Stimulated activated CD4-positive, alpha-beta T cell treated with anti-CD3 and anti-CD28 coated beads, Interleukin-12 subunit alpha, Interleukin-12 subunit beta, amount 100 ng/mL, for 48 hours (primary cell): Measurements from ENCODE around the gene NOLC1.

ENCODE experiments used
- DNase-seq, 3 donors: peaks; one replicate each; pipeline ENCODE4 v3.0.0-alpha.2; 2020; ENCODE audit warnings: low read depth in 2 of 3, low spot score in 1 of 3

NOLC1 gene

DNA sequence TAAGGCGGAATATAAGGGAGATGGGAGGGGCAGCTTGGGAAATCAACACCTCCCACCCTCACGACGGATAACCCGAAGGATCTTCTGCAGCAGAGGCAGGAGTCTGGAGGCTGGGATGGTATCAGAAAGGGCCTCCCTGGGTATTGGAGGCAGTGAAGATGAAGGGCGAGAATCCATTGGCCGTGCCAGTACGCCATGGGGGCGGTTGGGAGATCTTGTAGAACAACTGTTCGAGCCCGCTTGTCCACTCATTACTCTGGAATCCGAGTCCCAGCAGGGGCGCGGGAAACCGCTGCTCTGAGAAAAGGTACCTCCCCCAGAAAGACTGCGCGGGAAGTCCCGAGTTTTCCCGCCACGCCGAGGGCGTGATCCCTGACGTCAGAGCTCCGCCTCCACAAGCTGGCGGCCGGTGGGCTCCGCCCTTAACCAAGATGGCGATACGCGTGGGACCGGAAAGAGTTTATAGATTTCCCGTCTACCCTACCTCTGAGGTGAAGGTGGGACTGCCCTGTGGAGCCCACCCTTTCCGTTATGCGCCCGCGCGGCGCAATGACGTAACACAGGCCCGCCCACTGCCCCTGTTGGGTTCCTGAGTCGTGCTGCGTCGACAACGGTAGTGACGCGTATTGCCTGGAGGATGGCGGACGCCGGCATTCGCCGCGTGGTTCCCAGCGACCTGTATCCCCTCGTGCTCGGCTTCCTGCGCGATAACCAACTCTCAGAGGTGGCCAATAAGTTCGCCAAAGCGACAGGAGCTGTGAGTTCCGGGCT, at the start of gene NOLC1:
Gene NOLC1 (plus strand): TSS at position 616 of the 771 bp plus-strand sequence. CDS start 22 bp downstream, at position 638.
- peak; percentile 99 to 100 (median 100) for DNase-seq

DNA sequence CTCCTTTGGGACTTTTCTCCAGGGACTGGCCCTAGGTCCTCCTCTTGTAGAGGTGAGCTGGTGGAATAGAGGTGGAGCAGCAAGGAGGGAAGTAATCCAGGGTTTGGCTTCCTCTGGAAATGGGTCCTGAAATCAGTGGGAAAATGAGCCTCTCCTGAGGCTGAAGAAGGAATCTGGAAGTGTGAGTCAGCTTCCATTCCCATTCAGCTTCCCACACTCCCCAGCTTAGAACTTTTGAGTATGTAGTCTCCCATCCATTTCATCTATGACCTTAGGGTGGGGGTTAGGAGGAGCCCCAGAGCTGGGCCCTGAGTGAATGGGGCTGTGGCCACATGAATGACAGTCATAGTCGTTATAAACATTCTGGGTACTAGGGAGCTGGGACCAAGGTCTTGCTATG, 49.8 kb upstream of the NOLC1 start:
- DNase-seq, result no peak

DNA sequence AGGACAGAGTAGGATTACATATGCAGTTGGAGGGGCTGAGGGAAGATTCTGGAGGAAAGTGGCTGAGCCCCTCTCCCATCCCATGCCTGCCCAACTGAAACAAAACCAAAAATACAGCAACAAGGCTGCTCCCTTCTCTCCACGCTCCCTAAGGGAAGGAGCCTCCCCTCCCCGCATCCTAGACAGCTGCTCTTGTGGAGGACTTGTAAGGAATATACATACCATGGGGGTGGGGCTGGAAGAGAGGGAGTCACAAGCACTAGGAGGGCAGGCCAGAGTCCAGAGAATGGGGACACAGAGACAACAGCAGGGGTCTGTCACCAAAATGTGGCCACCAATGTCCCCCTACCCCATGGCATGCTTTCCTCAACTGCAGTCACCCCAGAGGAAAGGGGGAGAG, 45.2 kb upstream of the NOLC1 start:
- DNase-seq, result no peak

DNA sequence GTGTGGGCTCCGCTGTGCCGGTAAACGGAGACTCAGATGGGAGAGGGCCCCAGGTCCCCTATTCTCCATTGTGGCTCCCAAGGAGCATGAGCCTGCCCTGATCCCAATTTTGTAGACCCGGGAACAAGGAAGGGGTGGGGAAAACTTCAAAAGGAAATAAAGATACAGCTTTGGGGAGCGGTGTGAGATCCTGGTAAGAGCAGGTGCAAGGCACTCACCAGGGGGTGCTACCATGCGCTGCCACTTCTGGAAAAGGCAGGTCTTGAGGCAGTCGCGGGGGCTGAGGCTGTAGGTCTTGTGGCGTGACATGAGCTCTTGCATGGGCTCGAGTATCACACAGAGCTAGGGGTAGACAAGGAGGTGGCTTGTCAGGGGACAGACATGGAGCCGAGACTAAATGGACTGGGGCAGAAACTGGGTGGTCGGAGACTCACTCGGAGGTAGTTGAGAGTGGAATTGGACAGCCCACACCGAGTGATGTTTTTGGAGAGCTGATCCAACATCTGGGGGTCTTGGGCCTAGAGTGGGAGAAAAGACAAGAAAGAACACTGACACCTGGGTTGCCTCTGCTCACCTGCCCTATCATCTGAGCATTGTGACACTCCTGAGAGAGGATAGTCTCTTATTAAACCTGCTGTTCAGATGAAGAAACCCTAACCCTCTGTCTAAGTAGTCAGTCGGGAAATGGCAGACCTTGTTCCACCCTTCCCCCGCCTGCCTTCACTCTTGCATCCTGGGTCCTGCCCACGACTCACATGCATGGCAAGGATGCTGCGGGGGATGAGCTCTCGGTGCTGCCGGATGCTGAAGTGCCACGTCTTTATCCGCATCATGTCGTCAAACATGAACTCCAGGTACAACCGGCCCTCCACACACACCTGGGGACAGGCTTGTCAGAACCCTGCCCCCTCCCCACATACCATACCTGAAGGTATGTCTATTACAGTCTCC, 42.7 kb upstream of the NOLC1 start:
- DNase-seq, result no peak

DNA sequence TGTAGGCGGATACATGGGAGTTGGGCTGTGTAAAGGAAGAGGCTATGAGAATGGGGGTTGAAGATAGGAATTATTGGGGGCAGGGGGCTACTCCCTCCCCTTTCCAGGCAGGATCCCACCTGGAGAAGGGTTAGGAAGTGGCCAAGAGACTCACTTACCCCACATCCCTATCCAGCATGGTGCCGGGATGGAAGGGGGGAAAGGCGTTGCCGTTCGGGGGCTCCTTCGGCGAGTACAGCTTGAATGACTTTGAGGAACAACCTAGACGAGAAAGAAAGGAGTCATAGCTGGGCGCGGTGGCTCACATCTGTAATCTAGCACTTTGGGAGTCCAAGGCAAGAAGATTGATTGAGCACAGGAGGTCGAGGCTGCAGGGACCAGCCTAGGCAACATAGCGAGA, 40.9 kb upstream of the NOLC1 start:
- DNase-seq, result no peak

DNA sequence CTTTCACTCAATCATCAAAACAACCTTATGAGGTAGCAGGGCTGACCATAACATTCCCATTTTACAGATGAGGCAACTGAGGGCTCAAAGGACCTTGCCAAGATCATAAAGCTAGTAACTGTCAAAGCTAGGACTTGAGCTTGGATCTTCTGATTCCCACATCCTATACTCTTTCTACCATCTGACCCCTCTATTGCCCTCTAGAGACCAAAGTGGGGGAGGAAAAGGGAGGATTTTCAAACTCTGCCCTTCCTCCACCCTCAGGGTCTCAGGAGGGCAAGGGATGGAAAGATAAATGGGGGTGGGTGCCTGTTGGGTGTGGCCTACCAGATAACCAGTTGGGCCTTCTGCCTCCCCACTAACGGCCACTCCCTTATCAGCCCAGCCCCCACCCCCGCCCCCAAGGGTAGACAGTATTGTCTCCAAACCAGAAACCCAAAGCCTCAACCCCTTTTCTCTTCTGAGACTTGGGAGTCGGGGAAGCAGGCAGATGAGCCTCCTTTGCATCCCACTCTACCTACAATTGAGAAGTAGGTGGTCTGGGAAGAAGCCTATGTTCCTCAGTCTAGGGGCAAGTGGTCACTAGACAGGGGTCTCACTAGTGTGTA, 39.9 kb upstream of the NOLC1 start:
- no peak for DNase-seq

DNA sequence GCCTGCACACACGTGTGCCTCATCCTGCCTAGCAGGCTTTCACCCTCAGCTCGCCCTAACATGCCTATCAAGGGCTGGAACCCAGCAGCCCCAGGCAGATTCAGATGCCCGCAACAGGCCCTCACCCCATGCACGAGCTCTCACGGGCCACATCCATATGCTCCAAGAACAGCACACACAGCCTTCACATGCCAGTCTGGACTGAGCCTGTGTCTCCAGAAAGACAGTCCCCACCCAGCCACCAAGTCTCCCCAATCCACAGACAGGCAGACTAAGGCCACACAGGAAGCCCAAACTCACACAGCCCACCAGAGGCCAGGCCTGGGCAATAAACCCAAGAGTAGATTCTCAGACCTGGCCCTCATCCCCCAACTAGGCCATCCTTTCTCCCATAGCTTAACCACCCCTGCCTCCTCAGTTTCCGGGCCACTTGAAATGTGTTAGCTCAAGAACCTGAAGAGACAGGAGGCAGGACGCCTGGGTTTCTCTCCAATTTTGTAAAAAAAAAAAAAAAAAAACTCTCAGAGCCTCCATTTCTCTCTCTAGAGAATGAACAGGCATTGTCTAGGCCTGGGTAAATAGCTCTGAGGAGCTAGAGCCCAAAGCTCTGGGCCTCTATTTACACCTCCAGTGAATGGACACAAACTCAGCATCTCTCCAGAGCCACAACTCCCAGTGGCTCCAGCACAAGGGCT, 38.8 kb upstream of the NOLC1 start:
- DNase-seq, result no peak

DNA sequence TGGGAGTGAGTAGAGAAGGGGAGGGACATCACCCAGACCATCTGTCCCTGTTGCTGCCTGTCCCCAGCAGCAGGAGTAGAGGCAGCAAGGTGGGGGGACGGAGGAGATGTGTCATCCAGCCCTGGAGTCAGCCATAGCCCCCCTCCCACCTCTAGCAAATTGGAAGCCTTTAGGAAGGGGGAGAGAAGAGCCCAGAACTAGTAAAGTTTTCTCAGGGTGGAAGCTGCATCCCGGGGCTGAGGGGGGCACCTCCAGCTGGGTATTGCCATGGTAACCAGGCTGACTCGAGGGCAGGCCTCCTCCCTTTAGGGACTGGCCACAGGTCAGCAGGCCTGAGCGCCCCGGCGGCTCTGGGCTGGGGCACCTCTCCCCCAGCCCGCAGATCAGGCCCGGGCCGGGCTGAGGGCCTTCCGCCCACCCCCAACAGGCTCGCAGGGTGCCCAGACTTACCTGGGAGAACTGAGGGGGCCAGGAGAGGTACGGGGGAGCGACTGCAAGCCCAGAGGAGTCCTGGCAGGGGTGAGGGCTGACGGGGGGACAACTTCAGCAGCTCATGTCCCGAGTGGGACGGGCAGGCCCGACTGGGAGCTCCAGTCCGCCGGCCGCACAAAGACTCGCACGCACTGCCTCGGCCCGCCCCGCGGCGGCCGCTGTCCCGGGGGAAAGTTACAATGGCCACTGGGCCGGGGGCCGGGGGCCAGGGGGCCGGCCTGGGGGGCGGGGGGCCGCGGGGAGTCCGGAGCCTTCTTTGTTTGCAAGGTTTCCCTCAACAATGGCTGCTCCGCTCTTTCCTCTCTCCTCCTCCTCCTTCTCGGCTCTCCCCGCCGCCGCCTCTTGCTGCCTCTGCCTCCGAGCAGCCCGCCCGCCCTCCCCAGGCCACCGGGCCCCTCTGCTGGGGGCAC, 38.0 kb upstream of the NOLC1 start:
- no peak for DNase-seq

DNA sequence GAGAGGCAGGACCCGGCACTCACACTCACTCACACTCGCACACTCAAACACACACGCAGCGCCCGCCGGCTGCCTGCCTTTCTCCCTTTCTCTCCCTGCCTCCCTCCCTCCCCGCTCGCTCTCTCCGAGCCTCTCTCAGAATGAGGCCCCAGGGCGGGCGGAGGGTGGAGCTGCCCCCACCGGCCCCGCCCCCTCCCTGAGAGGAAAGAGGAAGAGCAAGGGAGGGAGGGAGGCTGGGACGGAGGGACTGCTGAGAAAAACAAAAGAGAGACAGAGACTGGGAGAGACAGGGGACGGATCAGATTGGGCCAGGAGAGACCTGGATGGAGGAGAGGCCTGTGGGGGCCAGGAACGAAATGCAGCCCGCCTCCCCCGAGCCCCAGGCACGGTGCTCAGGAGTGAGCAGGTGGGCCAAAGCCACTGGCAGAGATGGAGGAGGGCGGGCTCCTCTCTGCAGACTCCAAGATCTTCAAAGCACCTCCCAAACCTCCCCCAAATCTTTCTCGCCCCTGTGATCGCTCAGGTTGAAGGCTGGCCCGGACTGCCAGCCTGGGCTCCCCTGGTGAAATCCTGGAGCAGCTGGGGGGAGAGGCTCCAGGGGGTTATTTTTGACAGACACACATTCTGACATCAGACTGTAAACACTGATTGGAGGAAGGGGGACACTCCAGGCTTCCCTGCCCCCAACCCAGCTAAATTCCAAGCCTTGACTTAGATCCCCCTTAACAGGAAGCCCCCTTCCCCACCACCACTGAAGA, 37.1 kb upstream of the NOLC1 start:
- DNase-seq, result peak; percentile 64 to 88 (median 83)

DNA sequence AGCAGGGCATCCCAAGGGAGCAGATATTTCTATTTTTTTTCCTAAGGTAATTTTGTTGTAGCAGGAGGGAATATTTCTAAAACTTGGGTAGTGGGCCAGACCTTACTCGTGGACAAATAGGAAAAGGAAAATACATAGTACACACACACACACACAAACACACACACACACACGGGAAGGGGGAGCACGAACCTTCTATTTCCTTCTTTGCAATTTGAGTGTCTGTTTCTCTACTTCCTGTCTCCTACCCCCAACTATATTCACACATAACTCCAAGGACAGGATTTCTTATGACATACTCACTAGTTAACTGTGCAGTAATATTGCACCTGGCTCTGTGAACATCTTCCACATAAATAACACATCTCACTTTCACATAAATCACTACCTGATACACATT, 36.4 kb upstream of the NOLC1 start:
- DNase-seq, result no peak

DNA sequence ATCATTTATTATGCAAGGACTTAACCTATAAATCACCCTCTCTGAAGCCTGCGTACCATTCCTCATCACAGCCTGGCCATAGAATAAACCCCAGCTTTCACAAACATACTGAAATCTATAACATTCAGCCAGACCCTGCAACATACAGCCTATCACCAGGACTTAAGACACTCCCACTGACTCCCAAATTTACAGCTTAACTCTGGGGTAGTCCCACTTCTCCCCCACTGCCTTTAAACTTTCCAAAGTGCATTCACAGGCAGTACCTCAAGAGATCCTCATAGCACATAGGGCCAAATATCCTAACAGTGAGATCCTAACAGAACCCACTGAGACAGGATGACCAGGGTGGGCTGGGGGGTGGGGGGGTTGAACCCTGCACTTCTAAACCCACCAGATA, 35.5 kb upstream of the NOLC1 start:
- no peak for DNase-seq

DNA sequence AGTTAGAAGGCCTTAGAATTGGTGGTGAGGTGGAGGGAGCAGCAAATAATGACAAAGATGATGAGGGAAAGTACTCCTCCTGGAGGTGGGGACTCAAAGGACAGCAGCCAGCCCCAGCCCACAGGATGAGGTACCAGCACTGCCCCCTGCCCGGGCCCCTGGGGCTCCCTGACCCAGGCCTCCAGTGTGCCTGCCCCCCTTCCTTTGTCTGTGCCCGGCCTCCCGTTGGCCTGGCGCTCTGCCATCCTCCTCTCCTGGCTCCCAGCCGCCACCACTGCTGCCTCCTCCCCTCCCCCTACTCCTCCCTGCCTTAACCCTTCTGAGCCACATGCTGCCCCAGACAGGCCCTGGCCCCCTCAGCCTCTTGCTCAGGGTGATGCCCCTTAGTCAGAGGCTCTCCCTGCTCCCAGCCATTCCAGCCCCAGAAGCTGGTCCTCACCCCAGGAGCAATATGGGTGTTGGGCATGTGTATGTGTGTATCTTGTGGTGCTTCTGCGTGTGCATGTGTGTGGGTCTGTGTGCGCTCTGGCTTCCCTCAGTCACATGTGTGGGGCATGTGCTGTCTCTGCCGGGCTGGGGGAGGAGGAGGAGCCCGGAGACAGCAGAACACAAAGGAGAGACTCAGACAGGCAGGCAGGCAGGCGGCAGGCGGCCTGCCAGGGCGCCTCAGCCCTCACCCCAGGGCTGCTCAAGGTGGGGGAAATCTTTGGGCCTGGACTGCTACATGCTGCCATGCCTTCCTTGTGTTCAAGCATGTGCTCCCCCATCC, 34.6 kb upstream of the NOLC1 start:
- DNase-seq, result peak; percentile 39 to 55 (median 47)

DNA sequence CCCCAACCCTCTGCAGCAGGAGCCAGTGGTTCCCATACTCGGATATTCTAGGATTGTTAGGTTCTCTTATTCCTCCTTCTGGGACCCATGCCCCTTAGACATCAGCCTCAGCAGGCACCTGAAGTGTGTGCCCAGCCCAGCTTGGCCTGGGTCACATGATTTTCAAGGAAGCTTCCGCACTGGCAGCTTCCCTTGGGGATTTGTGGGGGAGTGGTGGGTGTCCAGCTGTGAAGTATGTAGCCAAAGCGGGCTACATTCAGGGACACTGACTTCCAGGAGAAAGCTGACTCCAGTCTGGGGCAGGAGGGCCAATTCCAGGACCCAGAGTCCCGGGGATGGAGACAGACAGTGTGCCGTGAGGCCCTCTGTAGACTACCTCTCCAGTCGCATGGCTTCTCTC, 33.3 kb upstream of the NOLC1 start:
- no peak for DNase-seq

DNA sequence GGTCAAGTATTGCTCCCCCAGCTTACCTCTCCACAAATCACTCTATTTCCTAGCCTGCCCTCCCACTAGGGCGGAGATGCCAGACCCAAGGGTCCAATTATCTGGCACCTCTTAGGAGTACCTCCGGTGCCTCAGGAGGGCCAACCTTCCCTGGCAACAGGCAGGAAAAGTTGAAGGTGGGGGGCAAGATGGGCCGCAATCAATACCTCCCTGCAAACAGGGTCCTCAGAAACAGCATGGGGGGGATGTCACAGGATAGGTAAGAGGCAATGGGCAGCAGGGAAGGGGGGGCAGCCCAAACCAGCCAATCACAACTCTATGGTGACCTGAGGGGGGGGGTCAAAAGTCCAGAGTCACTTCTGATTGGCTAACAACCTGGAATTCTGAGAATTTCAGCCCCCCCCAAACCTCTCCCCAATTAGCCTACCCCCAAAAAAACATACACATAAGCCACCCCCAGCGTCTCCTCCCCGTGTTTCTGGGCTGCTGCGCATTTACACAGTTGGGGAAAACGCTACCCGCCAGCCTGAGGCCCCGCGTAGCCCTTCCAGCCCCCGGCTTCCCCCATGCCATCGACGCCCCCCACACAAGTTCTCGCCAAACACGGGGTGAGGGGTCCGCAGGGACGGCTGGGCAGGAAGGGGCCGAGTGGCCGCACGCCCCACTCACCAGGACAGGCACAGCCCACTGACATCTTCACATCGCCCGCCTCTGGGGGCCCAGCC, 32.6 kb upstream of the NOLC1 start:
- peak in 2 of 3 donors; percentile 39 to 55 for DNase-seq

DNA sequence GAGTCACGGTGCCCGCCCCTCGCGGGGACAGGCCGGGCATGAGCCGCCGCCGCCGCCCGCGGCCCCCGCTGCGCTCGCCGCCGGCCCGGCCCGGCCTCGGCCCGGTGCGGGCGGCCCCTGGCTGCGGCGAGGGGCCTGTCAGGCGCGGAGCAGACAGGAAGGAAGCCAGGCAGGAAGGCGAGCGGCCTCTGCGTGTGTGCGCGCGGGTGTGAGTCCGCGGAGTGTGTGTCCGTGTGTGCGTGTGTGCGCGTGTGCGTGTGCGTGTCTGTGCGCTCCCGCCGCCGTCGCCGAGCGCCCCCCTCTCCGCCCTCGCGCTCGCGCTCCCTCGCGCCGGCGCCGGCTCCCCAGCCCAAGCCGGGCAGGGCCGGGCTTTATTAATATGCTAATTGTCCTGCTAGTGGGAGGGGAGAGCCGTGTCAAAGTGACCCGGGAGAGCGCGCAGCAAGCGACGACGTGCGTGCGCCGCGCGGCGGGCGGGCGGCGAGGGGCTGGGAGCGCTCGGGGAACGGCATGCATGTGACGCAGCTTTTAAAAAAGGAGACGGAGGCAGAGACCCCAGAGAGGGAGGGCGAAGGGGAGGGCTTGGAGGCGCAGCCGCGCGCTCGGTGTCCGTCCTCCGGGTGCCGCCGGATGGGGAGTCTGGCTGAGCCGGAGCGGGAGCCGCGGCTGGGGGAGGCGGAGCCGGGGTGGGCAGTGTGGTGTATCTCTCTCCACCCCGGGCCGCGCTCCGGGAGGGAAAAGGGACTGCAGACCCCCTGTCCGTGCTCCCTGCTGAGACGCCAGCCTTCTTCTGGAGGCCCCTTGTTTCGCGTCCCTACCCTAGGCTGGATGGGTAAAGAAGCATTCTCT, 31.8 kb upstream of the NOLC1 start, which contains the start of gene LDB1:
Gene LDB1 (minus strand): TSS at position 227 of the 849 bp plus-strand sequence. CDS start 258 bp downstream, outside the sequence.
- DNase-seq, result peak; percentile 25 to 57 (median 36)

DNA sequence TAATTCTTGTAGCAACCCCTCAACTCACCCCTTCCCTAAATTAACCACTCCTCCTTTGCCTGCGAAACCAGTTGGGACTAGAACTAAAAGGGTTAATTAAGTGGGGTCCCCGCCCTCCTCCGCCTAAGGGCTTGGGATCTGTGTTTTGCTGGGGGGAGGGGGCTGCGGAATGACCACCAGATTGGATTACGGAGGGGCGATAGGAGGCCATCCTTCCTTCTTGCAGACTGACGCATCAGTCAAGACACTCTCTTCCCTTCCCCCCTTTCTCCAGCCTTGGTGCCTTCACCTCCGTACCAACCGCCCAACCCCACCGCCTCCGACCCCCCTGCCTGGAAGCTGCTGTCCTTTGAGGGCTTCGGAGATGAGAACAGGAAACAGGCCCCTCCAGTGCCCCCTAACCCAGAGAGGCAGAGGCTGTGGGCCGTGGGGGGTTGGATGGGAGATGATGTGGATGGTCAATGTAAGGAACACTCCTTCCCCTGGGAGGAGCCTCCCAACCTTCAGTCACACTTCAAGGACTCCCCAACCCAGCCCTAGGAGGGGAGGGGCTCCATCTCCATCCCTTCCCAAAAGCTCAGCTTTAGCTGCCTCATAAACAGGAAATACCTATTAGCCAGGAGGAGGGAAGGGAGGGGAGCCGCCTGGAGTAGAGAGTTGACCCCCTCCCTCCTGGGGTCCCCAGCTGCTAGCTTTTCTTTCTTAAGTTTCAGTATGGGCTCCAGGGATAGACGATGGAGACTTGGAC, 31.0 kb upstream of the NOLC1 start:
- no peak for DNase-seq
